GM23248 (cell line): ENCODE data around the gene ZNF747.

ENCODE experiments used
- EZH2 ChIP-seq: fragments of 200-600 bp; sonication (generic); IDR thresholded peaks from 2 replicates; pipeline ENCODE4 v1.6.1; 2018; ENCODE audit warnings: antibody characterized with exemption, mild to moderate bottlenecking; ENCODE audit not compliant: insufficient read depth, poor library complexity, severe bottlenecking
- EZH2phosphoT487 ChIP-seq: fragments of 200-600 bp; sonication (generic); IDR thresholded peaks from 2 replicates; pipeline ENCODE4 v1.6.1; 2018; ENCODE audit warnings: antibody characterized with exemption, moderate library complexity, mild to moderate bottlenecking, low read depth; ENCODE audit not compliant: insufficient read depth

GRCh38 chr16:30527635-30528178 is 7.0 kb downstream of the ZNF747 start:
- TF ChIP-seq EZH2phosphoT487 (no peak), EZH2 (no peak)
